Body of pancreas (tissue), 4 donors: ENCODE measurements around the gene SYT8.

ENCODE experiments used
- CTCF ChIP-seq, 7 experiments: fragments of 450-650 bp in 4 of 7; fragments of 200-600 bp in 3 of 7; sonication (generic) in 3 of 7; IDR thresholded peaks; one replicate each; pipeline ENCODE4 v1.5.1; 2016 to 2019; ENCODE audit warnings: antibody characterized with exemption in 7 of 7
- POLR2A ChIP-seq, 3 donors: fragments of 450-650 bp; IDR thresholded peaks; one replicate each; pipeline ENCODE4 v1.6.1; 2016; ENCODE audit warnings: antibody characterized with exemption in 3 of 3, mild to moderate bottlenecking in 2 of 3

DNA sequence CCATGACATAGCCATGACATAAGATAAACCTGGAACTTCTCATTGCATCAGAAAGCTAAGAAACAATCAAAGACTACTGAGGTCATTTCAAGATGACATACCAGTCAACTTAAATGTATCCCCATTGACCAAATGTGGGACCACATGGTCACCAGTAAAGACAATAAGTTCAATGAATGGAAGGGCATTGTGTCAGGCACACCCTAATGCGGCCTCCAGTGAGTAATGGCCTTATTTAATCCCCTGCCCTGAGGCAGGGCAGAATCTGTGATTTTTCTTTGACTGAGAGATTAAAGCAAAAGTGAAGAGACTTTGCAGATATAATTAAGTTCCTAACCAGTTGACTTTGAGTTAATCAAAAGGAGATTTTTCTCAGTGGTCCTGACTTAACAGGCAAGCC lies 17.3 kb upstream of the SYT8 start:
- TF ChIP-seq CTCF (IDR thresholded peaks at IDR 0.05), result no peak
- no peak for TF ChIP-seq POLR2A (IDR thresholded peaks at IDR 0.05)
